Peyer's patch (tissue), 4 donors: Measurements from ENCODE around the gene IFNA8. TPM values are rescaled to one million over a fixed set of nuclear protein-coding genes. Genes with fewer than 3 reads are reported as not detected.

Source experiments
- DNase-seq, 3 donors: peaks; one replicate each; pipeline ENCODE4 v3.0.0-alpha.2; 2017 to 2019
- H3K27ac ChIP-seq, 4 donors: fragments of 200-600 bp; sonication (generic); one replicate each; pipeline ENCODE4 v1.5.1; 2016 to 2019
- H3K27me3 ChIP-seq, 2 donors: fragments of 200-600 bp; sonication (generic); one replicate each; pipeline ENCODE4 v1.5.1; 2019
- H3K36me3 ChIP-seq, 3 donors: fragments of 200-600 bp; sonication (generic); one replicate each; pipeline ENCODE4 v1.5.1; 2016 to 2019
- H3K4me1 ChIP-seq, 4 donors: fragments of 200-600 bp; sonication (generic); one replicate each; pipeline ENCODE4 v1.5.1; 2016 to 2019
- H3K4me3 ChIP-seq, 4 donors: fragments of 200-600 bp; sonication (generic); 1 replicate in 3 of 4; 2 replicates in 1 of 4; pipeline ENCODE4 v1.5.1; 2016 to 2019; ENCODE audit warnings: mild to moderate bottlenecking in 1 of 4
- H3K9me3 ChIP-seq, 4 donors: fragments of 200-600 bp; sonication (generic); one replicate each; pipeline ENCODE4 v1.5.1; 2016 to 2019; ENCODE audit warnings: mild to moderate bottlenecking in 1 of 4
- POLR2A ChIP-seq, 2 donors: fragments of 450-650 bp; IDR thresholded peaks; one replicate each; pipeline ENCODE4 v1.5.1; 2017; ENCODE audit warnings: antibody characterized with exemption in 2 of 2, mild to moderate bottlenecking in 2 of 2, moderate library complexity in 2 of 2
- total RNA-seq, 4 donors: library from RNA; depleted of rRNA; stranded (reverse); fragments of >200 nt; gene quantifications; one replicate each; pipeline ENCODE4 v1.1.0, GENCODE V29; 2016
- TF ChIP-seq, protein P1 (sequence below), 6 experiments: fragments of 450-650 bp in 4 of 6; fragments of 200-600 bp in 2 of 6; sonication (generic) in 1 of 6; IDR thresholded peaks; one replicate each; pipeline ENCODE4 v1.5.1; 2017 to 2019; ENCODE audit warnings: antibody characterized with exemption in 6 of 6, mild to moderate bottlenecking in 3 of 6, moderate library complexity in 1 of 6

The IFNA8 gene
- total RNA-seq, 4 donors from 2014 or later = not detected

DNA sequence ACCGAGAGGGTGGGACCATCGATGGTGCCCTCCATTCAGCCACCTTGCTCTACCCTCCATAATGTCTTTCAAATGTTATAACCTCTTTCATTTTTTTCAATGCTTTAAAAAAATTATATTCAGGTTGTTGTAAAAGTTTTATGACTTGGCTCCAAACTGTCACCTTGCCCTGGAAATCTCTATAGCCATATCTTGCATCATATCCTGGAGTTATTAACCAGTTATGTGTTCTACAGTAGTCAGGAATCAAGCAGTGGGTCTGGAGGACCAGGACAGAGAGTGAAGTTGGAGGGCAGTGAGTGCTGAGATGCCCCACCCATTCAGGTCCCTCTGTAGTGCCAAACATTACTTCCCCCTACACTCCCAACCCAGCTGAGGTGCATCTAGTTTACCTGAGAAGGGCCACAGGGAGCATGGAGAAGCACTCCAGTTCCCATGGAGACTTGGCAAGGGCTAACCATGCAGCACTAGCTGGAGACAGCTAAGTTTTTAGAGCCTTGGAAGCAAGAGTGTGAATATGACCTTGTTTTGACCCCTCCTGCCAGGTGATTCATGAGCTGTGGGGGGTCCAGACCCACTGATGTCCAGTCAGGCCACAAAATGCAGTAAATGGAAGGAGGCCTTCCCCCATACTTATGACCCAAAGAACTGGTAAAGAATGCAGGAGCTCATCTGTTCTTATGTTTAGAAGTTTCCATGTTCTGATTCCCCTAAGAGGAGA is 5.5 kb downstream of the IFNA8 start:
- DNase-seq = no peak
- Histone ChIP-seq H3K9me3 (no peaks in the 10 kb centered on the region), H3K4me1 (no peaks in the 10 kb centered on the region), H3K4me3 (no peak overlapping the region), H3K27ac (no peak overlapping the region), H3K27me3 (no peaks in the 10 kb centered on the region), H3K36me3 (no peaks in the 10 kb centered on the region)
- no peak for TF ChIP-seq POLR2A (IDR thresholded peaks at IDR 0.05)
- TF ChIP-seq, protein P1, sequence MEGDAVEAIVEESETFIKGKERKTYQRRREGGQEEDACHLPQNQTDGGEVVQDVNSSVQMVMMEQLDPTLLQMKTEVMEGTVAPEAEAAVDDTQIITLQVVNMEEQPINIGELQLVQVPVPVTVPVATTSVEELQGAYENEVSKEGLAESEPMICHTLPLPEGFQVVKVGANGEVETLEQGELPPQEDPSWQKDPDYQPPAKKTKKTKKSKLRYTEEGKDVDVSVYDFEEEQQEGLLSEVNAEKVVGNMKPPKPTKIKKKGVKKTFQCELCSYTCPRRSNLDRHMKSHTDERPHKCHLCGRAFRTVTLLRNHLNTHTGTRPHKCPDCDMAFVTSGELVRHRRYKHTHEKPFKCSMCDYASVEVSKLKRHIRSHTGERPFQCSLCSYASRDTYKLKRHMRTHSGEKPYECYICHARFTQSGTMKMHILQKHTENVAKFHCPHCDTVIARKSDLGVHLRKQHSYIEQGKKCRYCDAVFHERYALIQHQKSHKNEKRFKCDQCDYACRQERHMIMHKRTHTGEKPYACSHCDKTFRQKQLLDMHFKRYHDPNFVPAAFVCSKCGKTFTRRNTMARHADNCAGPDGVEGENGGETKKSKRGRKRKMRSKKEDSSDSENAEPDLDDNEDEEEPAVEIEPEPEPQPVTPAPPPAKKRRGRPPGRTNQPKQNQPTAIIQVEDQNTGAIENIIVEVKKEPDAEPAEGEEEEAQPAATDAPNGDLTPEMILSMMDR (IDR thresholded peaks at IDR 0.05) = no peak

- Histone ChIP-seq H3K36me3 (no peaks in the 10 kb centered on the region), H3K27ac (no peak overlapping the region), H3K27me3 (no peaks in the 10 kb centered on the region), H3K4me3 (no peak overlapping the region), H3K9me3 (no peaks in the 10 kb centered on the region), H3K4me1 (no peaks in the 10 kb centered on the region)
- TF ChIP-seq, protein P1 (IDR thresholded peaks at IDR 0.05) = no peak
- DNase-seq = no peak
Observed at GRCh38 chr9:21415493-21416267, 6.8 kb downstream of the IFNA8 start.

- no peak overlapping the region for H3K4me3 ChIP-seq
- no peaks in the 10 kb centered on the region for H3K4me1 ChIP-seq
- no peak overlapping the region for H3K27ac ChIP-seq
- DNase-seq = no peak
- TF ChIP-seq POLR2A (IDR thresholded peaks at IDR 0.05) = no peak
- TF ChIP-seq, protein P1 (IDR thresholded peaks at IDR 0.05) = no peak
- H3K27me3 ChIP-seq = no peaks in the 10 kb centered on the region
- no peaks in the 10 kb centered on the region for H3K36me3 ChIP-seq
- no peaks in the 10 kb centered on the region for H3K9me3 ChIP-seq
Observed at GRCh38 chr9:21428235-21428634, 19.3 kb downstream of the IFNA8 start.

GRCh38 chr9:21429191-21429590 is 20.3 kb downstream of the IFNA8 start:
- DNase-seq = no peak
- no peaks in the 10 kb centered on the region for H3K27me3 ChIP-seq

GRCh38 chr9:21432672-21433425 is 23.9 kb downstream of the IFNA8 start:
- Histone ChIP-seq H3K9me3 (no peaks in the 10 kb centered on the region), H3K4me1 (no peaks in the 10 kb centered on the region), H3K36me3 (no peaks in the 10 kb centered on the region), H3K27ac (no peak overlapping the region), H3K4me3 (no peak overlapping the region), H3K27me3 (no peaks in the 10 kb centered on the region)
- no peak for TF ChIP-seq POLR2A (IDR thresholded peaks at IDR 0.05)
- TF ChIP-seq, protein P1 (IDR thresholded peaks at IDR 0.05) = no peak
- no peak for DNase-seq

More at GRCh38 chr9:21429191-21429590, 20.3 kb downstream of the IFNA8 start:
- Histone ChIP-seq H3K4me3 (no peak overlapping the region), H3K4me1 (no peaks in the 10 kb centered on the region), H3K9me3 (no peaks in the 10 kb centered on the region), H3K27ac (no peak overlapping the region), H3K36me3 (no peaks in the 10 kb centered on the region)
- no peak for TF ChIP-seq POLR2A (IDR thresholded peaks at IDR 0.05)
